Tibial artery (tissue), 4 donors: ENCODE results near the gene PRSS36.
"Not testable (repeated sequence)": the region's sequence is repeated elsewhere in the genome, so short reads cannot be mapped to it uniquely, and the experiment has no call there.

Source experiments
- DNase-seq, 2 donors: peaks; one replicate each; pipeline ENCODE4 v3.0.0-alpha.2; 2019
- H3K27ac ChIP-seq, 2 donors: fragments of 200-600 bp; sonication (generic) in 1 of 2; 1 replicate in 1 of 2; 2 replicates in 1 of 2; pipeline ENCODE4 v1.5.1; 2018 to 2019; ENCODE audit warnings: mild to moderate bottlenecking in 1 of 2
- H3K27me3 ChIP-seq, 2 donors: fragments of 200-600 bp; sonication (generic) in 1 of 2; one replicate each; pipeline versions ENCODE4 v1.5.1 to v1.6.0; 2016 to 2019
- H3K36me3 ChIP-seq, 3 donors: fragments of 200-600 bp; sonication (generic) in 2 of 3; one replicate each; pipeline ENCODE4 v1.5.1; 2016 to 2019; ENCODE audit warnings: mild to moderate bottlenecking in 2 of 3
- H3K4me1 ChIP-seq, 4 donors: fragments of 200-600 bp; sonication (generic) in 2 of 4; 1 replicate in 3 of 4; 2 replicates in 1 of 4; pipeline ENCODE4 v1.5.1; 2016 to 2019
- H3K4me3 ChIP-seq, 2 donors: fragments of 200-600 bp; sonication (generic) in 1 of 2; 1 replicate in 1 of 2; 2 replicates in 1 of 2; pipeline ENCODE4 v1.5.1; 2018 to 2019; ENCODE audit warnings: mild to moderate bottlenecking in 2 of 2
- H3K9me3 ChIP-seq, 3 donors: fragments of 200-600 bp; sonication (generic) in 1 of 3; one replicate each; pipeline ENCODE4 v1.5.1; 2016 to 2019
- CTCF ChIP-seq, 2 experiments: fragments of 200-600 bp in 1 of 2; fragments of 450-650 bp in 1 of 2; IDR thresholded peaks; one replicate each; pipeline ENCODE4 v1.5.1; 2017 to 2019; ENCODE audit warnings: antibody characterized with exemption in 2 of 2, mild to moderate bottlenecking in 1 of 2, moderate library complexity in 1 of 2
- intact Hi-C: fragments of 100-400 bp; cut with DNase I; formaldehyde crosslinking; loops from one replicate; pipeline ENCODE4 v1.15.0; 2023; ENCODE audit warnings: low total_unique reads

Gene PRSS36

GRCh38 chr16:31181102-31181830 is 31.4 kb upstream of the PRSS36 start:
- Histone ChIP-seq H3K27me3 (no peaks in the 10 kb centered on the region), H3K4me1 (peaks cover 0 to 39% (median 37%) of the 10 kb centered on the region in 4 donors), H3K4me3 (peak overlapping the region; percentile 78 to 100), H3K9me3 (no peaks in the 10 kb centered on the region), H3K36me3 (peaks cover 32 to 39% (median 39%) of the 10 kb centered on the region in 3 donors), H3K27ac (peak overlapping the region; percentile 95 to 100)
- peak; percentile 52 to 73 for DNase-seq
- intact Hi-C loops = loop anchor here (10.0 kb wide), 1 partner anchor 324 kb away; the partner anchor contains the start of gene RUSF1
- no peak for TF ChIP-seq CTCF (IDR thresholded peaks at IDR 0.05)

GRCh38 chr16:31179747-31180459 is 30.0 kb upstream of the PRSS36 start, which contains the start of gene FUS:
Gene FUS (plus strand): TSS chr16:31180139. CDS start chr16:31180215, 76 bp downstream.
- Histone ChIP-seq H3K4me1 (peaks cover 0 to 39% (median 37%) of the 10 kb centered on the region in 4 donors), H3K27me3 (no peaks in the 10 kb centered on the region), H3K27ac (peak within 1 kb of the TSS; percentile 95 to 100), H3K36me3 (peaks cover 19 to 26% (median 26%) of the 10 kb centered on the region in 3 donors), H3K9me3 (no peaks in the 10 kb centered on the region), H3K4me3 (peak within 1 kb of the TSS; percentile 78 to 100)
- peak; percentile 89 to 94 for DNase-seq
- peak in 1 of 2 experiments; percentile 16 for TF ChIP-seq CTCF (IDR thresholded peaks at IDR 0.05)
- intact Hi-C loops = loop anchor here (10.0 kb wide), 1 partner anchor 325 kb away; the partner anchor contains the start of gene RUSF1

- intact Hi-C loops = no loop called here
- no peak for TF ChIP-seq CTCF (IDR thresholded peaks at IDR 0.05)
- Histone ChIP-seq H3K27ac (peak overlapping the region; percentile 95 to 100), H3K36me3 (peaks cover 13 to 20% (median 20%) of the 10 kb centered on the region in 3 donors), H3K9me3 (no peaks in the 10 kb centered on the region), H3K27me3 (no peaks in the 10 kb centered on the region), H3K4me1 (peaks cover 0 to 39% (median 37%) of the 10 kb centered on the region in 4 donors), H3K4me3 (peak overlapping the region; percentile 78 to 100)
- DNase-seq = no peak
Observed at GRCh38 chr16:31179219-31179746, 29.4 kb upstream of the PRSS36 start.

GRCh38 chr16:31177136-31177535 is 27.3 kb upstream of the PRSS36 start:
- Histone ChIP-seq H3K9me3 (no peaks in the 10 kb centered on the region), H3K27ac (no peak overlapping the region), H3K4me3 (no peak overlapping the region), H3K4me1 (peaks cover 0 to 22% (median 17%) of the 10 kb centered on the region in 4 donors), H3K36me3 (no peaks in the 10 kb centered on the region), H3K27me3 (no peaks in the 10 kb centered on the region)
- DNase-seq = no peak
- TF ChIP-seq CTCF (IDR thresholded peaks at IDR 0.05) = no peak
- intact Hi-C loops = no loop called here

- H3K4me3 ChIP-seq, DNase-seq, H3K36me3 ChIP-seq, H3K27ac ChIP-seq, intact Hi-C loops, H3K27me3 ChIP-seq, H3K4me1 ChIP-seq, H3K9me3 ChIP-seq: not testable (repeated sequence)
Observed at GRCh38 chr16:31170048-31170447, 20.2 kb upstream of the PRSS36 start.
